DOHH2 (cell line): ENCODE measurements around the gene UBL4A.

Source experiments
- H3F3A ChIP-seq: fragments of 200-600 bp; sonication (generic), shearing (Covaris generic); 2 replicates; pipeline ENCODE4 v1.6.0; 2016; ENCODE audit warnings: antibody characterized with exemption, mild to moderate bottlenecking; ENCODE audit not compliant: control insufficient read depth, insufficient read depth
- H3K27ac ChIP-seq: fragments of 200-600 bp; sonication (generic); 2 replicates; pipeline ENCODE4 v1.5.1; 2014; ENCODE audit warnings: low read depth, mild to moderate bottlenecking, low read length, moderate library complexity
- H3K27me3 ChIP-seq: fragments of 200-600 bp; sonication (generic); 2 replicates; pipeline ENCODE4 v1.6.1; 2014; ENCODE audit warnings: mild to moderate bottlenecking, low read length, mixed read lengths; ENCODE audit not compliant: control insufficient read depth
- H3K36me3 ChIP-seq: fragments of 200-600 bp; sonication (generic); 2 replicates; pipeline ENCODE4 v1.6.1; 2014; ENCODE audit warnings: mild to moderate bottlenecking, low read length, moderate library complexity, mixed read lengths; ENCODE audit not compliant: control insufficient read depth
- H3K4me1 ChIP-seq: fragments of 200-600 bp; sonication (generic); 2 replicates; pipeline ENCODE4 v1.6.1; 2014; ENCODE audit warnings: mild to moderate bottlenecking, low read length, mixed read lengths; ENCODE audit not compliant: control insufficient read depth
- H3K4me2 ChIP-seq: fragments of 200-600 bp; sonication (generic); 2 replicates; pipeline ENCODE4 v1.6.0; 2014; ENCODE audit warnings: mild to moderate bottlenecking, low read length, moderate library complexity
- H3K4me3 ChIP-seq: fragments of 200-600 bp; sonication (generic); 2 replicates; pipeline ENCODE4 v1.5.1; 2014; ENCODE audit warnings: mild to moderate bottlenecking, low read length, mixed read lengths
- H3K79me2 ChIP-seq: fragments of 200-600 bp; sonication (generic); 2 replicates; pipeline ENCODE4 v1.6.1; 2014; ENCODE audit warnings: mild to moderate bottlenecking, low read length, mixed read lengths; ENCODE audit not compliant: control insufficient read depth
- H3K9me2 ChIP-seq: fragments of 200-600 bp; sonication (generic); replicated peaks from 2 replicates; pipeline ENCODE4 v1.6.1; 2014; ENCODE audit warnings: mild to moderate bottlenecking, low read length, mixed read lengths; ENCODE audit not compliant: control insufficient read depth
- H3K9me3 ChIP-seq: fragments of 200-600 bp; sonication (generic); 2 replicates; pipeline ENCODE4 v1.6.1; 2014; ENCODE audit warnings: antibody characterized with exemption, low read length, mixed read lengths; ENCODE audit not compliant: control insufficient read depth, insufficient read depth
- H4K20me1 ChIP-seq: fragments of 200-600 bp; sonication (generic); 2 replicates; pipeline ENCODE4 v1.6.0; 2014; ENCODE audit warnings: low read depth, mild to moderate bottlenecking, antibody characterized with exemption, low read length, moderate library complexity; ENCODE audit not compliant: control insufficient read depth, insufficient read depth
- EZH2phosphoT487 ChIP-seq: fragments of 200-600 bp; sonication (generic); IDR thresholded peaks from 2 replicates; pipeline ENCODE4 v1.6.1; 2017; ENCODE audit warnings: borderline replicate concordance, mild to moderate bottlenecking, antibody characterized with exemption, low read length, moderate library complexity, mixed read lengths
- TF ChIP-seq, protein P1 (sequence below): fragments of 200-600 bp; sonication (generic); IDR thresholded peaks from one replicate; pipeline ENCODE4 v1.5.1; 2014; ENCODE audit warnings: antibody characterized with exemption, mild to moderate bottlenecking, low read depth, low read length; ENCODE audit not compliant: poor library complexity, severe bottlenecking

Gene UBL4A

DNA sequence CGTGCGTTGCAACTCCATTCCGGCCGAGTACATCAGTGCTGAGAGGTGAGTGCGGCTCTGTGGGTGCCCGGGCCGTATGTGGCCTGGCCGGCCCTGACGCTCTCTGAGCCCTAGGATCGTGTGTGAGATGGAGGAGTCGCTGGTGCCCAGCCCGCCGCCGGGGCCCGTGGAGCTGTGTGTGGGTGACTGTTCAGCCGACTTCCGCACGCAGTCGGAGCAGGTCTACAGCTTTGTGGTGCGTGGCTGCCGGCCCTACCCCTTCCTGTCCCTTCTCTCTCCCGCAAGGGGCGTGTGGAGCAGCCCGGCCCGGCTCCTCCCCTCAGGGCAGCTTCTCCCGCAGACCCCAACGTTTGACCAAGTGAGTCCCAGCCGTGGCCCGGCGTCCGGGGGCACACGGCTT is 20.4 kb downstream of the UBL4A start:
- no peak overlapping the region for H3K27ac ChIP-seq
- H3K79me2 ChIP-seq, result no peaks in the 10 kb centered on the region
- H3K4me3 ChIP-seq, result no peak overlapping the region
- H3K9me3 ChIP-seq, result no peaks in the 10 kb centered on the region
- no peak for TF ChIP-seq EZH2phosphoT487
- TF ChIP-seq, protein P1, sequence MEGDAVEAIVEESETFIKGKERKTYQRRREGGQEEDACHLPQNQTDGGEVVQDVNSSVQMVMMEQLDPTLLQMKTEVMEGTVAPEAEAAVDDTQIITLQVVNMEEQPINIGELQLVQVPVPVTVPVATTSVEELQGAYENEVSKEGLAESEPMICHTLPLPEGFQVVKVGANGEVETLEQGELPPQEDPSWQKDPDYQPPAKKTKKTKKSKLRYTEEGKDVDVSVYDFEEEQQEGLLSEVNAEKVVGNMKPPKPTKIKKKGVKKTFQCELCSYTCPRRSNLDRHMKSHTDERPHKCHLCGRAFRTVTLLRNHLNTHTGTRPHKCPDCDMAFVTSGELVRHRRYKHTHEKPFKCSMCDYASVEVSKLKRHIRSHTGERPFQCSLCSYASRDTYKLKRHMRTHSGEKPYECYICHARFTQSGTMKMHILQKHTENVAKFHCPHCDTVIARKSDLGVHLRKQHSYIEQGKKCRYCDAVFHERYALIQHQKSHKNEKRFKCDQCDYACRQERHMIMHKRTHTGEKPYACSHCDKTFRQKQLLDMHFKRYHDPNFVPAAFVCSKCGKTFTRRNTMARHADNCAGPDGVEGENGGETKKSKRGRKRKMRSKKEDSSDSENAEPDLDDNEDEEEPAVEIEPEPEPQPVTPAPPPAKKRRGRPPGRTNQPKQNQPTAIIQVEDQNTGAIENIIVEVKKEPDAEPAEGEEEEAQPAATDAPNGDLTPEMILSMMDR, result no peak
- no peak overlapping the region for H3K4me2 ChIP-seq
- no peaks in the 10 kb centered on the region for H3K9me2 ChIP-seq
- no peaks in the 10 kb centered on the region for H3K4me1 ChIP-seq
- H3F3A ChIP-seq, result no peaks in the 10 kb centered on the region
- no peaks in the 10 kb centered on the region for H3K27me3 ChIP-seq
- no peaks in the 10 kb centered on the region; the same call in 1 of the 2 replicates for H3K36me3 ChIP-seq
- no peaks in the 10 kb centered on the region for H4K20me1 ChIP-seq

GRCh38 chrX:154465601-154466000 is 20.8 kb downstream of the UBL4A start:
- Histone ChIP-seq H3K4me1 (no peaks in the 10 kb centered on the region), H4K20me1 (no peaks in the 10 kb centered on the region), H3K4me2 (no peak overlapping the region), H3K9me2 (no peaks in the 10 kb centered on the region), H3F3A (no peaks in the 10 kb centered on the region), H3K27me3 (no peaks in the 10 kb centered on the region), H3K36me3 (no peaks in the 10 kb centered on the region; the same call in 1 of the 2 replicates), H3K4me3 (no peak overlapping the region), H3K79me2 (no peaks in the 10 kb centered on the region), H3K9me3 (no peaks in the 10 kb centered on the region), H3K27ac (no peak overlapping the region)
- TF ChIP-seq, protein P1, result no peak
- no peak for TF ChIP-seq EZH2phosphoT487

DNA sequence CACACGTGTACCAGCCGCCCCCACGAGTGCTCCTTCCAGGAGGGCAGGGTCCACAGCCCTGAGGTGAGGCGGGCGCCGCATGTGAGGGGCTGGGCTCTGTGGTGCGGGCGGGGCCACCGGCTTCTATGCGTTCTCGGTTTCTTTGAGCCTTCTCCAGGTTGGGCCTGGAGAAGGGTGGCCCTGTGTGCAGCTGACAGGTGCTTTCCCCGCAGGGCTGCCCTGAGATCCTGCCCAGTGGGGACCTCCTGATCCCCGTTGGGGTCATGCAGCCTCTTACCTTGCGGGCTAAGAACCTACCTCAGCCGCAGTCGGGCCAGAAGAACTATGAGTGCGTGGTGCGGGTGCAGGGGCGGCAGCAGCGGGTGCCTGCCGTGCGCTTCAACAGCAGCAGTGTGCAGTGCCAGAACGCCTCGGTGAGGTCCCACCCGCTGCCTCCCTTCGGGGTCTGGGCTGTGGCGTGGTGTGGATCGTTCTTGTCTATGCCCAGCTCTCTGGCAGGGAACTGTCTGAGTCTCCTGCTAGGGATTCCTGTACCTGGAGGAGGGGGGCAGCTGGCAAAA is 21.5 kb downstream of the UBL4A start:
- H3K9me2 ChIP-seq, result no peaks in the 10 kb centered on the region
- H3K79me2 ChIP-seq, result no peaks in the 10 kb centered on the region; the same call in 1 of the 2 replicates
- H3K4me1 ChIP-seq, result no peaks in the 10 kb centered on the region
- no peak overlapping the region for H3K4me2 ChIP-seq
- no peak for TF ChIP-seq EZH2phosphoT487
- TF ChIP-seq, protein P1, result no peak
- H3K27ac ChIP-seq, result no peak overlapping the region
- H3F3A ChIP-seq, result no peaks in the 10 kb centered on the region
- no peak overlapping the region for H3K4me3 ChIP-seq
- no peaks in the 10 kb centered on the region for H3K9me3 ChIP-seq
- no peaks in the 10 kb centered on the region for H3K27me3 ChIP-seq
- H4K20me1 ChIP-seq, result no peaks in the 10 kb centered on the region
- H3K36me3 ChIP-seq, result no peaks in the 10 kb centered on the region; the same call in 1 of the 2 replicates
